HG02571 (cell line): ENCODE data around the gene SLC1A3.
A peak's percentile ranks its signal among the peaks of the same experiment; 100 is the strongest.
"Not testable (repeated sequence)": the region's sequence is repeated elsewhere in the genome, so short reads cannot be mapped to it uniquely, and the experiment has no call there.

Experiments used
- ATAC-seq: cut with Tn5 transposase; IDR thresholded peaks from one replicate; pipeline ENCODE4 v1.9.1; 2021; ENCODE audit warnings: mild to moderate bottlenecking, moderate library complexity; ENCODE audit not compliant: unreplicated experiment

The SLC1A3 gene

GRCh38 chr5:36606428-36607113, at the start of gene SLC1A3:
TSS of gene SLC1A3 (plus strand) at chr5:36606606. CDS start at chr5:36608424, 1,818 bp downstream.
- ATAC-seq = peak; percentile 94

GRCh38 chr5:36558641-36559040, 47.8 kb upstream of the SLC1A3 start:
- ATAC-seq = no peak

GRCh38 chr5:36561601-36562000, 44.8 kb upstream of the SLC1A3 start:
- no peak for ATAC-seq

- no peak for ATAC-seq
These were observed 36.9 kb upstream of the SLC1A3 start for GRCh38 chr5:36569491-36569890.

GRCh38 chr5:36570301-36571095, 35.9 kb upstream of the SLC1A3 start:
- no peak for ATAC-seq

- no peak for ATAC-seq
These were observed 34.9 kb upstream of the SLC1A3 start for GRCh38 chr5:36571401-36572042.

GRCh38 chr5:36573438-36573837, 33.0 kb upstream of the SLC1A3 start:
- no peak for ATAC-seq

- ATAC-seq = no peak
These were observed 31.0 kb upstream of the SLC1A3 start for GRCh38 chr5:36575361-36575781.

- ATAC-seq = no peak
These were observed 29.7 kb upstream of the SLC1A3 start for GRCh38 chr5:36576721-36577120.

GRCh38 chr5:36579858-36580257, 26.5 kb upstream of the SLC1A3 start:
- not testable (repeated sequence) for ATAC-seq

GRCh38 chr5:36581070-36581469, 25.3 kb upstream of the SLC1A3 start:
- ATAC-seq = no peak

- ATAC-seq = no peak
These were observed 22.2 kb upstream of the SLC1A3 start for GRCh38 chr5:36584009-36584875.

GRCh38 chr5:36585701-36586100, 20.7 kb upstream of the SLC1A3 start:
- no peak for ATAC-seq

GRCh38 chr5:36587354-36587753, 19.1 kb upstream of the SLC1A3 start:
- no peak for ATAC-seq

GRCh38 chr5:36589735-36590134, 16.7 kb upstream of the SLC1A3 start:
- ATAC-seq = not testable (repeated sequence)

- no peak for ATAC-seq
These were observed 15.7 kb upstream of the SLC1A3 start for GRCh38 chr5:36590513-36591286.

GRCh38 chr5:36593867-36594266, 12.5 kb upstream of the SLC1A3 start:
- ATAC-seq = no peak

GRCh38 chr5:36596247-36596646, 10.2 kb upstream of the SLC1A3 start:
- no peak for ATAC-seq

GRCh38 chr5:36596756-36597155, 9.7 kb upstream of the SLC1A3 start:
- ATAC-seq = no peak

GRCh38 chr5:36598045-36598444, 8.4 kb upstream of the SLC1A3 start:
- ATAC-seq = no peak
